GM12801 (cell line): ENCODE measurements around the gene VSIG10L.

Experiments
- CTCF ChIP-seq: IDR thresholded peaks from one replicate; pipeline ENCODE4 v1.5.1; 2011; ENCODE audit warnings: control low read depth; ENCODE audit not compliant: insufficient read length; ENCODE audit errors: extremely low read depth

VSIG10L gene

GRCh38 chr19:51368366-51369282, 26.7 kb upstream of the VSIG10L start, which contains the start of gene CLDND2:
Gene CLDND2, minus strand, starts transcription at chr19:51369003. Its CDS starts 426 bp downstream, at chr19:51368577.
- no peak for TF ChIP-seq CTCF

- no peak for TF ChIP-seq CTCF
Measured at GRCh38 chr19:51367565-51368365, 25.8 kb upstream of the VSIG10L start.

- no peak for TF ChIP-seq CTCF
Measured at GRCh38 chr19:51367255-51367564, 25.3 kb upstream of the VSIG10L start.

GRCh38 chr19:51366389-51367254, 24.7 kb upstream of the VSIG10L start:
- TF ChIP-seq CTCF, result no peak

- TF ChIP-seq CTCF, result no peak
Measured at GRCh38 chr19:51365965-51366388, 24.0 kb upstream of the VSIG10L start, which contains the start of gene ETFB. Gene ETFB, minus strand, starts transcription at chr19:51366388. Its CDS starts 62 bp downstream, at chr19:51366326.

- no peak for TF ChIP-seq CTCF
Measured at GRCh38 chr19:51365211-51365964, 23.4 kb upstream of the VSIG10L start.
